ENCODE data around the gene CCDC32. TPM values are rescaled to one million over a fixed set of nuclear protein-coding genes. Genes with fewer than 3 reads are reported as not detected.

The CCDC32 gene
- total RNA-seq, 1 donor from 2014 or later: 22.5 TPM

DNA sequence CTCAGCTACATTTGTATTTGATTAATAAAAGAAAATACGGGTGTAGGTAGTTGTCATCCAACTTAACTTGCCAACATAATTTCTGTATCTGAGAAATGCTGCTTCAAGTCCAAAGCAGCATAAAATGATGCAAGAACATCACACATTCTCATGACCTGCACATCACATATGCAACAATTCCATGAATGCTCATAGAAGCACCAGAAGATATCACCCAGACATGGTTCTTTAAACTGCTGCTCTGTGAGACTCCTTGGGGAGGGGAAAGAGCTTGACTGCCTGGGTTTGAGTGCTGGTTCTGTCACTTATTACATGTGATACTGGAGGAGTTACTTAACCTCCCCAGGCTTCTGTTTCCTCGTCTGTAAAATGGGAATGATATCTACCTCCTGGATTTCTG lies 54.6 kb downstream of the CCDC32 start:
- no peak overlapping the region for H3K27ac Mint-ChIP-seq (ENCODE audit: unreplicated experiment)
- peaks cover 19% of the 10 kb centered on the region for H3K4me1 Mint-ChIP-seq (ENCODE audit: low read depth)
- TF ChIP-seq, protein P1, sequence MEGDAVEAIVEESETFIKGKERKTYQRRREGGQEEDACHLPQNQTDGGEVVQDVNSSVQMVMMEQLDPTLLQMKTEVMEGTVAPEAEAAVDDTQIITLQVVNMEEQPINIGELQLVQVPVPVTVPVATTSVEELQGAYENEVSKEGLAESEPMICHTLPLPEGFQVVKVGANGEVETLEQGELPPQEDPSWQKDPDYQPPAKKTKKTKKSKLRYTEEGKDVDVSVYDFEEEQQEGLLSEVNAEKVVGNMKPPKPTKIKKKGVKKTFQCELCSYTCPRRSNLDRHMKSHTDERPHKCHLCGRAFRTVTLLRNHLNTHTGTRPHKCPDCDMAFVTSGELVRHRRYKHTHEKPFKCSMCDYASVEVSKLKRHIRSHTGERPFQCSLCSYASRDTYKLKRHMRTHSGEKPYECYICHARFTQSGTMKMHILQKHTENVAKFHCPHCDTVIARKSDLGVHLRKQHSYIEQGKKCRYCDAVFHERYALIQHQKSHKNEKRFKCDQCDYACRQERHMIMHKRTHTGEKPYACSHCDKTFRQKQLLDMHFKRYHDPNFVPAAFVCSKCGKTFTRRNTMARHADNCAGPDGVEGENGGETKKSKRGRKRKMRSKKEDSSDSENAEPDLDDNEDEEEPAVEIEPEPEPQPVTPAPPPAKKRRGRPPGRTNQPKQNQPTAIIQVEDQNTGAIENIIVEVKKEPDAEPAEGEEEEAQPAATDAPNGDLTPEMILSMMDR (IDR thresholded peaks at IDR 0.05): no peak
- H3K4me3 Mint-ChIP-seq (ENCODE audit: unreplicated experiment): no peak overlapping the region
- no peaks in the 10 kb centered on the region for H3K27me3 Mint-ChIP-seq (ENCODE audit: low read depth)
- DNase-seq (ENCODE audit: low spot score): no peak
- H3K36me3 Mint-ChIP-seq (ENCODE audit: low read depth): no peaks in the 10 kb centered on the region
- no peaks in the 10 kb centered on the region for H3K9me3 Mint-ChIP-seq (ENCODE audit: low read depth)

DNA sequence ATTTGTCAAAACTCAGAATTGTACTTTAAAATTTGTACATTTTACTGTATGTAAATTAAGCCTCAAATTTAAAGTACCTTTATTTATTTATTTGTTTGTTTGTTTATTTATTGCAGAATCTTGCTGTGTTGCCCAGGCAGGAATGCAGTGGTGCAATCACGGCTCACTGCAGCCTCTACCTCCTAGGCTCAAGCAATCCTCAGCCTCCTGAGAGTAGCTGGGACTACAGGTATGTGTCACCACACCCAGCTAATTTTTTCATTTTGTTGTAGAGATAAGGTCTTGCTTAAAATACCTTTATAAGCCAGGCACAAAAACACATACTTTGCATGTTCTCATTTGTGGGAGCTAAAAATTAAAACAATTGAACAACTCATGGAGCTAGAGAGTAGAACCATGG lies 56.6 kb downstream of the CCDC32 start:
- Mint-ChIP-seq H3K9me3 (ENCODE audit: low read depth) (no peaks in the 10 kb centered on the region), H3K36me3 (ENCODE audit: low read depth) (no peaks in the 10 kb centered on the region), H3K27me3 (ENCODE audit: low read depth) (no peaks in the 10 kb centered on the region), H3K27ac (ENCODE audit: unreplicated experiment) (no peak overlapping the region), H3K4me3 (ENCODE audit: unreplicated experiment) (no peak overlapping the region), H3K4me1 (ENCODE audit: low read depth) (peaks cover 19% of the 10 kb centered on the region)
- no peak for DNase-seq (ENCODE audit: low spot score)
- TF ChIP-seq, protein P1 (IDR thresholded peaks at IDR 0.05): no peak

DNA sequence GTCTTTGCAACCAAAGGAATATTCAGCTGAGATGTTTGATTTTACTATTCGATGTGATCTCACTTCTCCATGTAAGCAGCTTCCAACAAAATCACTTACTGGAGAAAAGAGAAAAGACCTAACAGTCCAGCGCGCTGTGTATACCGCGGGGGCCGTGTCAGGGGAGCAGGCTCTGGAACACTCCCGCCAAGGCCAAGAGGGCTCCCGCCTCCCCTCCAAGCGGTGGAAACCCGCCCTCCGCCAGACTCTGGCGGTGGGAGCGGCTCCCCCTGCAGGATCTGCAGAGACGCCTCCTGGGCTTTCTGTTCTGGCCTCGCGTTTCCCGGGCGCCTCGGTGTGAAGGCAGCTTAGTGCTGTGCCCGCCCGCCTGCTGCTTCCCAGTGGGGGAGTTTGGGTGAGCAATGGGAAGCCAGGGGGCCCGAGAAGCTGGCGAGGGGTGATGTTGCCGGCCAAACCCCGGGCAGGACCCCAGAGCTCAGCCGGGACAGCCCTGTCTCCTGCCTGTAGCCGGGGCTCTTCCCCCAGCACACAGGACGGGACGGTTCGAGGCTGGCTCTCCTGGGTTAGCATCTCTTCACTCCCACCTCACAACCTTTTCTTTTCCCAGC lies 57.8 kb downstream of the CCDC32 start:
- H3K36me3 Mint-ChIP-seq (ENCODE audit: low read depth): no peaks in the 10 kb centered on the region
- H3K4me3 Mint-ChIP-seq (ENCODE audit: unreplicated experiment): peak overlapping the region; percentile 45
- TF ChIP-seq, protein P1 (IDR thresholded peaks at IDR 0.05): peak; percentile 84
- no peaks in the 10 kb centered on the region for H3K27me3 Mint-ChIP-seq (ENCODE audit: low read depth)
- H3K27ac Mint-ChIP-seq (ENCODE audit: unreplicated experiment): no peak overlapping the region
- DNase-seq (ENCODE audit: low spot score): no peak
- H3K4me1 Mint-ChIP-seq (ENCODE audit: low read depth): peaks cover 14% of the 10 kb centered on the region
- no peaks in the 10 kb centered on the region for H3K9me3 Mint-ChIP-seq (ENCODE audit: low read depth)

Other genes with a start within 250 kb of the CCDC32 start
- gene INAFM2, start 241.3 kb downstream of the CCDC32 start, total RNA-seq: 68.8 to 128 TPM (median 80.6 TPM) in 3 replicates
- gene CCDC9B, start 224.1 kb downstream of the CCDC32 start, total RNA-seq: 55.4 to 60.0 TPM (median 58.0 TPM) in 3 replicates
- not detected in 3 replicates for gene PHGR1, start 214.0 kb downstream of the CCDC32 start, total RNA-seq
- 1.3 to 2.2 TPM (median 1.4 TPM) in 3 replicates for gene DISP2, start 206.8 kb downstream of the CCDC32 start, total RNA-seq
- 20.9 to 28.4 TPM (median 27.9 TPM) in 3 replicates for gene KNSTRN, start 182.3 kb downstream of the CCDC32 start, total RNA-seq
- 42.0 to 58.9 TPM (median 42.5 TPM) in 3 replicates for gene IVD, start 159.2 kb downstream of the CCDC32 start, total RNA-seq
- 24.4 to 26.4 TPM (median 24.8 TPM) in 3 replicates for gene BAHD1, start 124.1 kb downstream of the CCDC32 start, total RNA-seq
- gene CHST14, start 94.1 kb downstream of the CCDC32 start, total RNA-seq: 45.4 to 46.2 TPM (median 45.7 TPM) in 3 replicates
- 7.7 to 10.9 TPM (median 10.2 TPM) in 3 replicates for gene RPUSD2, start 4.3 kb upstream of the CCDC32 start, total RNA-seq
- gene KNL1, start 29.2 kb upstream of the CCDC32 start, total RNA-seq: 4.7 to 6.0 TPM (median 5.5 TPM) in 3 replicates
- 6.9 to 13.0 TPM (median 9.4 TPM) in 3 replicates for gene RAD51, start 130.1 kb upstream of the CCDC32 start, total RNA-seq
- gene RMDN3, start 190.2 kb upstream of the CCDC32 start, total RNA-seq: 27.5 to 30.1 TPM (median 28.8 TPM) in 3 replicates
- gene GCHFR, start 199.0 kb upstream of the CCDC32 start, total RNA-seq: 1.6 to 2.4 TPM (median 1.9 TPM) in 3 replicates
- 0.12 TPM in 1 of 3 replicates, not detected in the others for gene C15orf62, start 204.9 kb upstream of the CCDC32 start, total RNA-seq
- gene ZFYVE19, start 242.0 kb upstream of the CCDC32 start, total RNA-seq: 15.5 to 22.5 TPM (median 15.8 TPM) in 3 replicates
- gene DNAJC17, start 242.4 kb upstream of the CCDC32 start, total RNA-seq: 26.4 to 31.8 TPM (median 29.1 TPM) in 3 replicates

Data from chondrocyte (in vitro differentiated cells).